GM12874 (cell line): Measurements from ENCODE around the gene KRTAP17-1.

ENCODE experiments used
- TF ChIP-seq, protein P1 (sequence below): IDR thresholded peaks from 2 replicates; pipeline ENCODE4 v1.5.1; 2011; ENCODE audit warnings: low read depth, mild to moderate bottlenecking, control low read depth, low read length, moderate library complexity; ENCODE audit not compliant: insufficient read depth

KRTAP17-1 gene

DNA sequence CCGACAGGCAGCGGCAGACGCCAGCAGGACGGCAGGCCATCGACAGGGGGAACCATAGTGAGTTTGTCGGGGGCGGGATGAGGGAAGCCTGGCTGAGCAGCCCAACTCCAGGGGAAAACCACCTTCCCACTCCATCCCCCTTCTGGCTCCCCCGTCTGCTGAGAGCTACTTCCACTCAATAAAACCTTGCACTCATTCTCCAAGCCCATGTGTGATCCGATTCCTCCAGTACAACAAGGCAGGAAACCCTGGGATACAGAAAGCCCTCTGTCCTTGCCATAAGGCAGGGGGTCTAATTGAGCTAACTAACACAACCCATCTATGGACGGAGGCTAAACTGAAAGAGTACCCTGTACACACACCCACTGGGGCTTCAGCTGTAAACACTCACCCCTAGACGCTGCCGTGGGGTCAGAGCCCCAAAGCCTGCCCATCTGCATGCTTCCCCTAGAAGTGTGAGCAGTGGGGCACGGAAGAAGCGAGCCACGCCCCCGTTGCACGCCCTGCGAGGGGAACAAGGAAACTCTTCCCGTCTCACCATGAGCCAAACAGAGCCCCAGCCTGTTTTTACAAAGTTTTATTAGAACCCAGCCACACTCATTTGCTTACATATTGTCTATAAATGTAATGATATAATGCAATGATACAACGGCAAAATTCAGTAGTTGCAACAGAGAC, 16.9 kb downstream of the KRTAP17-1 start:
- TF ChIP-seq, protein P1, sequence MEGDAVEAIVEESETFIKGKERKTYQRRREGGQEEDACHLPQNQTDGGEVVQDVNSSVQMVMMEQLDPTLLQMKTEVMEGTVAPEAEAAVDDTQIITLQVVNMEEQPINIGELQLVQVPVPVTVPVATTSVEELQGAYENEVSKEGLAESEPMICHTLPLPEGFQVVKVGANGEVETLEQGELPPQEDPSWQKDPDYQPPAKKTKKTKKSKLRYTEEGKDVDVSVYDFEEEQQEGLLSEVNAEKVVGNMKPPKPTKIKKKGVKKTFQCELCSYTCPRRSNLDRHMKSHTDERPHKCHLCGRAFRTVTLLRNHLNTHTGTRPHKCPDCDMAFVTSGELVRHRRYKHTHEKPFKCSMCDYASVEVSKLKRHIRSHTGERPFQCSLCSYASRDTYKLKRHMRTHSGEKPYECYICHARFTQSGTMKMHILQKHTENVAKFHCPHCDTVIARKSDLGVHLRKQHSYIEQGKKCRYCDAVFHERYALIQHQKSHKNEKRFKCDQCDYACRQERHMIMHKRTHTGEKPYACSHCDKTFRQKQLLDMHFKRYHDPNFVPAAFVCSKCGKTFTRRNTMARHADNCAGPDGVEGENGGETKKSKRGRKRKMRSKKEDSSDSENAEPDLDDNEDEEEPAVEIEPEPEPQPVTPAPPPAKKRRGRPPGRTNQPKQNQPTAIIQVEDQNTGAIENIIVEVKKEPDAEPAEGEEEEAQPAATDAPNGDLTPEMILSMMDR = no peak

DNA sequence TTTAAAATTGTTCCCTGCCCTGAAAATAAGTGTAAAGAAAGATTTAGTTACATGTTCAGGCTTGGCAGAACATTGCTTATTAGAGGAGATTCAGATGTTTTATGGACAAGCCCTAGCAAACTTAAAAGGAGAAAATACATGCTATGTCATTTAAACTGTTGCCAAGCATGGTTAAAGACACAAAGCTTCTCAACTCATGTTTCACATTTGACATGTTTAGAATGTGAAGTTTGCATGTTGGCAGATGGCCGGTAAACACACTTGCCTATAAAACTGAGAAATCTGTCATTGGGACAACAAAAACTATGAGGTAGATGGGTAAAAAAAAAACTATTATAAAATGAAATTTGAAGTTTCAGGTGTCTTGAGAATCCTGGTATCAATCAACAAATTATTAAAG, 18.7 kb downstream of the KRTAP17-1 start:
- TF ChIP-seq, protein P1 = no peak

DNA sequence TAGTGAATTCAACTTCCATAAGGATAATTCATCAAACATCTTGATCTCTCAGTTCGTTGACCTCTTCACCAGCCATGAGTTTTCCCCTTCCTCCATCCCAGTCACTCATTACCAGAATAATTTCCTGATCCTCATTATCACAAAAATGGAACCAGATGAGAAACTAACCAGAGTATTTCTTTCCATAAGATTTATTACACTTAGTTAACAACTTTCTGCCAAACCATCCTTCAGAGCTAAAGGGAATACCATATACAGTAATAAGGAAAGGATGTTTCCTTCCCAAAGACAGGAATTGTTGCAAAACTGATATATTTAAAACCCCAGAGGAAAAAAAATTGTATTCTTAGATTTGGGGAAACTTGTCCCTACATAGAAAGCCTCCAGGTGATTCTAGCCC, 21.5 kb downstream of the KRTAP17-1 start:
- TF ChIP-seq, protein P1 = no peak

DNA sequence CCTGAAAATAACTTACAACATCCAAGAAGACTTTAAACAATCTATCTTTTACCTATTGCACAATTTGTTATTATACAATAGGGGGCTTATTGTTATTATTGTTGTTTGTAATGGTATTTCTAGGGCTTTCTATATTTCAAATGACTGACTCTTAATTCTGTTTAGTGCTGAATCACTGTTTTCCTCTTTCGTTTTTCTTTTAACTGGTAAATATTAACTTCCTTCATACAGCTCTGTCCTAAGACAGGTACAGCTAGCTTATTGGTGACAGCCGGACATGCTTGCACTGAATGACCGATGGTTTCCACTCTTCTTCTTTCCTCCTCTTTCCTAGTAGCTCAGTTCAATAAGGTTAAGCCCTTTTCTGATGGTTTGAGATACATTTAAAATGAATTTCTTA, 28.5 kb downstream of the KRTAP17-1 start:
- TF ChIP-seq, protein P1 = no peak

DNA sequence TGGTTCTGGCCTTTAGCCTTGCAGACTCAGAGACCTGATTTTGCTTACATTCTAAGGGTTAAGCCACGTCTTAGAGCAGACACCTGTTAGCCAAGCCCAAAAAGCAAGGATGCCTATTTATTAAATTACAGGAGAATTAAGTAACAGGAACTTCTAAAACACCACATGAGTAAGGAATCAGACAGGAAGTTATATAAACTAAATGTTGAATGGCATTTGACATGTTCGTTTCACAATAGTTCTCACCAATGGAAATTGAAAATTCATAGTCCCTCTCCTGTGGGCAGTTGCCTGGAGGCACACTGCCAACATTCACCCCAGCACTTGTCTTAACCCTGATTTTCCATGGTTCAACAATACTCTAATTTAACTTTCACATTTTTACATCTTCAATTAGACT, 31.0 kb downstream of the KRTAP17-1 start:
- TF ChIP-seq, protein P1 = no peak

DNA sequence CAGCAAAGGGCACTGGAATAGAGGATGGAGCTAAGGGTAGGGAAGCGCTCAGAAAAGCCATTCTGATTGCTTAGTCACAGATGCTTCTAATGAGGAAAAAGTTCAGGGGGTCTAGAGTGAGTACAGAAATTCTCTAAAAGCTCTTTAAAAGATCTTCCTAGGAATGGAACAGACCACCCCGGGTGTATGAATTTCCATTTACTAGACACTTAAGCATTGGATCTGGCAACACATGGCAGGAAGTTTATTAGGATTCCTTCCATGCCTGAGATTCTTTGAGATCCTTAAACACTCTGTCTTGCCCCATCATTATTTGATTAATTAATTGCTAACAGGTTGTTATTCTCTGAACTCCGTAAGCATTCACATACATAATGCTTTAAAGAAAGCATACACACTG, 31.5 kb downstream of the KRTAP17-1 start:
- TF ChIP-seq, protein P1 = no peak

DNA sequence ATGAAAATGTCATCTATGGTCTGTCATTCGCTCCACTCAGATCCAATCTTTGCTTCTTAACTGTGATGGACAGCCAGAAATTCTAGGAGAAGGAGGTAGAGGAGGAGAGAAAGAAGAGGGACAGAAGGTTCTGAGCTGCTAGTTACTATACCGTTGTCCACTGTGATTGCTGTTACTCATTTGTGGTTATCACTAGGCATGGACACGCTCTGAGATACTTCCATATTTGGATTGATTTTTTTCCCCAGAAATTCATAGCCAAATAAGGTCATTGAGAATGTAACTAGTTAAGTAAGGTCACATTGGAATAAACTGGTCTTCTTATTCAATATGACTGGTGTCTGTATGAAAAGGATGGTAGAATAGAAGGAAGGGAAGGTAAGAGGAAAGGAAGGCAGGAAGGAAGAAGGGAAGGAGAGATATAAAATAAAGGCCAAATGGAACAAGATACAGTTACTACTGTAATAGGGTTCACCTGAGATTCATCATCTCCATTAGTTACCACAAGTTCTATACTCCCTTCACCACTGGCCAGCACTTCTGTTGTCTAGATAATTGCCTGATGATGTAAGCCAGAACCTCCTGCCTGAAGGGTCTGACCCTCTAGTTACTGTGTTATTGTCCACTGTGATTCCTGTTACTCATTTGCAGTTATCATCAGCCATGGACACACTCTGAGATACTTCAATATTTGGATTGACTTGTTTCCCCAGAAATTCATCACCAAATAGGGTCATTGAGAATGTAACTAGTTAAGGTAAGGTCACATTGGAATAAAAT, 37.1 kb downstream of the KRTAP17-1 start:
- TF ChIP-seq, protein P1 = no peak
